Measurements from ENCODE around the gene FBXO30.

DNA sequence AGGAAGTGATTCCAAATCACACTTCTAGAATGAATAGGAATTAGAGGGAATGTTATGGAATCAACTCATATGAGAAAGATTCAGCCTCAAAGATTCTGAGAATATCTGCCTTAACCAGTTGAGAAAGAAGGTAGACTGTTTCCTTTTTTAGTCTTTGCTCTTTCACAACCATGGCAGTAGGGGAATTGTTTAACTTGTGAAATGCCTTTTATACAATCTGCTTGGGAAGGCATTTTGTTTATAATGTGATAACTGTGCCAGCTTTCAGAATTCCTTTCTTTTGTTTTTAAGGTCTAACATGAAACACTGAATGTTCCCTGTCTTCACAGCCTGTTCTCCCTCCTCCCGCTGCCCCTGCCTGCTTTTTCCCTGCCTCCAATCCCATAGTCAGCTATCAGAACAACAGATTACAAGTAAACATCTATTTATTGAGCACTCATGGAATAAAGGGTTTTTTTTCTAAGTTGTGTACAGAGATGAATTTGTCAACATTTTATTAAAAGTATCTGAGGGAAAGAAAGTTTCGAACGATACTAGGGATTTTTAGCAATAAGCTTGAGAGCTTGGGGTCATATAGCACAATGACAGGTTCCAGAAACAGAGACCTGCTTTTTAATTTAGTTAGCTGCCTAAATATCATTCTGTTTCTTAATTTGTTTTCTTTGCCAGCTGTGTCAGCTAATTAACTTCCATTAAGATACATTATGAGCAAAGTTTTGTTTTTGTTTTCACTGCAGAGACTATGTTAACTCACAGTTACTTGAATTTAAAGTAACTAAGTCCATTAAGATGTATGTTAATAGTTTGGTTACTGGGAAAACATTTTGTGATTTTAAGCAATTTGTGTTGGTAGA, 28.3 kb upstream of the FBXO30 start:
- TF ChIP-seq CEBPB (IDR thresholded peaks at IDR 0.05): no peak
- no peak for TF ChIP-seq YY1 (IDR thresholded peaks at IDR 0.05; ENCODE audit: low read depth)
- TF ChIP-seq TCF12 (IDR thresholded peaks at IDR 0.05; ENCODE audit: low read depth): no peak
- TF ChIP-seq TEAD4 (IDR thresholded peaks at IDR 0.05): no peak
- no peak for TF ChIP-seq NFIC (IDR thresholded peaks at IDR 0.05)
- TF ChIP-seq, protein P1, sequence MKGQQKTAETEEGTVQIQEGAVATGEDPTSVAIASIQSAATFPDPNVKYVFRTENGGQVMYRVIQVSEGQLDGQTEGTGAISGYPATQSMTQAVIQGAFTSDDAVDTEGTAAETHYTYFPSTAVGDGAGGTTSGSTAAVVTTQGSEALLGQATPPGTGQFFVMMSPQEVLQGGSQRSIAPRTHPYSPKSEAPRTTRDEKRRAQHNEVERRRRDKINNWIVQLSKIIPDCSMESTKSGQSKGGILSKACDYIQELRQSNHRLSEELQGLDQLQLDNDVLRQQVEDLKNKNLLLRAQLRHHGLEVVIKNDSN (IDR thresholded peaks at IDR 0.05): no peak
- TF ChIP-seq CREB1 (IDR thresholded peaks at IDR 0.05; ENCODE audit: low read depth): no peak
- TF ChIP-seq RAD21 (IDR thresholded peaks at IDR 0.05; ENCODE audit: low read depth): no peak
- TF ChIP-seq EP300 (IDR thresholded peaks at IDR 0.05; ENCODE audit: borderline replicate concordance): no peak

Data from Ishikawa (cell line).